Adrenal gland (tissue), 12 donors: ENCODE data around the gene IBA57. TPM values are rescaled to one million over a fixed set of nuclear protein-coding genes. Genes with fewer than 3 reads are reported as not detected.
"Not testable (repeated sequence)": the region's sequence is repeated elsewhere in the genome, so short reads cannot be mapped to it uniquely, and the experiment has no call there.

Experiments
- DNase-seq, 7 donors: peaks; one replicate each; pipeline ENCODE4 v3.0.0-alpha.2; 2019 to 2020
- H3K27ac ChIP-seq, 5 donors: fragments of 200-600 bp; sonication (generic) in 4 of 5; 1 replicate in 3 of 5; 2 replicates in 2 of 5; pipeline versions ENCODE4 v1.5.1 to v1.8.0; 2016 to 2020; ENCODE audit warnings: mild to moderate bottlenecking in 1 of 5
- H3K27me3 ChIP-seq: fragments of 200-600 bp; 2 replicates; pipeline ENCODE4 v1.8.0; 2021
- H3K36me3 ChIP-seq, 2 donors: fragments of 200-600 bp; replicated peaks in 1 of 2; 1 replicate in 1 of 2; 2 replicates in 1 of 2; pipeline versions ENCODE4 v1.5.1 to v1.8.0; 2018 to 2022
- H3K4me1 ChIP-seq, 2 donors: fragments of 200-600 bp; replicated peaks in 1 of 2; 1 replicate in 1 of 2; 2 replicates in 1 of 2; pipeline versions ENCODE4 v1.5.1 to v1.8.0; 2018 to 2021
- H3K4me3 ChIP-seq, 4 donors: fragments of 200-600 bp; sonication (generic) in 3 of 4; one replicate each; pipeline ENCODE4 v1.5.1; 2016 to 2018
- H3K9me3 ChIP-seq, 3 donors: fragments of 200-600 bp; sonication (generic) in 1 of 3; replicated peaks in 1 of 3; 1 replicate in 2 of 3; 2 replicates in 1 of 3; pipeline versions ENCODE4 v1.5.1 to v1.8.0; 2016 to 2021
- CTCF ChIP-seq, 6 experiments: fragments of 450-650 bp in 4 of 6; fragments of 200-600 bp in 2 of 6; sonication (generic) in 1 of 6; IDR thresholded peaks; 1 replicate in 5 of 6; 2 replicates in 1 of 6; pipeline versions ENCODE4 v1.5.1 to v1.8.0; 2016 to 2021; ENCODE audit warnings: antibody characterized with exemption in 6 of 6, mild to moderate bottlenecking in 2 of 6, moderate library complexity in 1 of 6
- POLR2A ChIP-seq, 2 donors: fragments of 450-650 bp; IDR thresholded peaks; one replicate each; pipeline ENCODE4 v1.6.1; 2017; ENCODE audit warnings: antibody characterized with exemption in 2 of 2, mild to moderate bottlenecking in 2 of 2, moderate library complexity in 1 of 2
- whole genome bisulfite sequencing, 4 donors: extraction: QIAGEN DNeasy Blood & Tissue Kit in 2 of 4; methylation state at CpG; one replicate each; pipeline versions ENCODE4 v1.1.5 to v1.1.7; 2013 to 2017; 5-methylcytosine and 5-hydroxymethylcytosine counted together
- intact Hi-C, 2 donors: fragments of 100-400 bp; cut with DNase I; formaldehyde crosslinking; loops; one replicate each; pipeline versions ENCODE4 v1.14.1 to v1.15.0; 2022 to 2023
- polyA plus RNA-seq, 3 donors: library from polyadenylated mRNA; stranded (reverse); fragments of 200-250 nt in 2 of 3; fragments of 350-450 nt in 1 of 3; fragmentation: Illumina TruSeq in 1 of 3; extraction: RNeasy Lipid Tissue Mini Kit (QIAGEN cat#74804) in 1 of 3; gene quantifications; one replicate each; pipeline ENCODE4 v1.2.3, GENCODE V29; 2013 to 2014
- total RNA-seq, 9 donors: library from RNA; depleted of rRNA in 4 of 9; stranded (reverse); fragments of >200 nt in 4 of 9; fragments of 120-200 nt in 1 of 9; fragmentation: NEBNext Ultra II Directional in 1 of 9; extraction: Animal tissue kit (Norgen Biotek cat#: 25700) in 1 of 9; gene quantifications; one replicate each; pipeline versions ENCODE4 v1.1.0 to v1.2.4, GENCODE V29; 2013 to 2023
- donor health status: healthy with polysubstance abuse.
- donor health status: Bipolar disorder and iron deficiency.
- donor health status: DM: yes; HTN: yes; CAD: no.
- donor health status: DM: no; HTN: no; CAD: no.
- donor health status: DM: no; HTN: no; CAD: no.
- donor health status: DM: yes; HTN: yes; CAD: no.

IBA57 gene
- total and polyA plus RNA-seq, 12 donors, result 1.4 to 40.6 (median 13.0) TPM

- H3K27ac ChIP-seq, result no peak overlapping the region
- H3K4me1 ChIP-seq, result no peaks in the 10 kb centered on the region
- TF ChIP-seq POLR2A (IDR thresholded peaks at IDR 0.05), result no peak
- no peak for TF ChIP-seq CTCF (IDR thresholded peaks at IDR 0.05)
- WGBS, 4 donors, result 89 to 94% (median 92%) methylated on average over 5 to 7 of the region's 7 CpGs
- no peak overlapping the region for H3K4me3 ChIP-seq
- intact Hi-C loops, result no loop called here
- no peaks in the 10 kb centered on the region for H3K36me3 ChIP-seq
- peaks cover 0 to 7% (median 0%) of the 10 kb centered on the region in 3 donors for H3K9me3 ChIP-seq
- DNase-seq, result no peak
- no peaks in the 10 kb centered on the region for H3K27me3 ChIP-seq
These were observed 60.7 kb downstream of the IBA57 start for GRCh38 chr1:228226141-228226874.

- DNase-seq, result no peak
- H3K9me3 ChIP-seq, result peaks cover 0 to 7% (median 0%) of the 10 kb centered on the region in 3 donors
- 49 to 66% (median 51%) methylated on average over 4 to 10 of the region's 10 CpGs for WGBS, 4 donors
- no peaks in the 10 kb centered on the region for H3K4me1 ChIP-seq
- H3K4me3 ChIP-seq, result no peak overlapping the region
- intact Hi-C loops, result no loop called here
- H3K36me3 ChIP-seq, result no peaks in the 10 kb centered on the region
- no peaks in the 10 kb centered on the region for H3K27me3 ChIP-seq
- no peak overlapping the region for H3K27ac ChIP-seq
- no peak for TF ChIP-seq POLR2A (IDR thresholded peaks at IDR 0.05)
- no peak for TF ChIP-seq CTCF (IDR thresholded peaks at IDR 0.05)
These were observed 61.6 kb downstream of the IBA57 start for GRCh38 chr1:228226956-228227791.

DNA sequence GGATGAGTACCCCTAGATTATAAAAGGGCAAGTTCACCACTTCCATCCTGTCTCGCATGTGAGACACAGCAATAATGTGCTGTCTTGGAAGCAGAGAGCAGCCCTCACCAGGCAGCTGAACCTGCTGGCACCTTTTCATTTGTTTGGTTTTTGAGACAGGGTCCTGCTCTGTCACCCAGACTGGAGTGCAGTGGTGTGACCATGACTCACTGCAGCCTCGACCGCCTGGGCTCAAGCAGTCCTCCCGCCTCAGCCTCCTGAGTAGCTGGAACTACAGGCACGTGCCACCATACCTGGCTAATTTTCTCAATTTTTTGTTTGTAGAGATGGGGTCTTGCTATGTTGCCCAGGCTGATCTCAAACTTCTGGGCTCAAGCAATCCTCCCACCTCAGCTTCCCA lies 62.5 kb downstream of the IBA57 start:
- WGBS, 4 donors, result 91 to 100% (median 93%) methylated on average over 5 of the region's 5 CpGs
- peak in 1 of 7 donors; percentile 10 for DNase-seq
- H3K27me3 ChIP-seq, H3K4me3 ChIP-seq, intact Hi-C loops, H3K36me3 ChIP-seq, H3K27ac ChIP-seq, H3K9me3 ChIP-seq, H3K4me1 ChIP-seq: not testable (repeated sequence)

GRCh38 chr1:228228601-228229074 lies 63.0 kb downstream of the IBA57 start:
- intact Hi-C loops, result no loop called here
- TF ChIP-seq CTCF (IDR thresholded peaks at IDR 0.05) (no peak), POLR2A (IDR thresholded peaks at IDR 0.05) (no peak)
- WGBS, 4 donors, result 64 to 76% (median 68%) methylated on average over 5 of the region's 5 CpGs
- Histone ChIP-seq H3K4me1 (no peaks in the 10 kb centered on the region), H3K9me3 (peaks cover 0 to 7% (median 0%) of the 10 kb centered on the region in 3 donors), H3K27ac (no peak overlapping the region), H3K27me3 (no peaks in the 10 kb centered on the region), H3K4me3 (no peak overlapping the region), H3K36me3 (no peaks in the 10 kb centered on the region)
- DNase-seq, result no peak
